NCI-H510A (cell line): Measurements from ENCODE around the gene RNF222.

ENCODE experiments used
- DNase-seq: peaks from one replicate; lab custom pipeline; 2025; lab: John Stamatoyannopoulos, UW

Gene RNF222

GRCh38 chr17:8397636-8398035, at the start of gene RNF222:
TSS of gene RNF222 (minus strand) at chr17:8397827. CDS start at chr17:8393461, 4,366 bp downstream.
- peak; percentile 3 for DNase-seq

DNA sequence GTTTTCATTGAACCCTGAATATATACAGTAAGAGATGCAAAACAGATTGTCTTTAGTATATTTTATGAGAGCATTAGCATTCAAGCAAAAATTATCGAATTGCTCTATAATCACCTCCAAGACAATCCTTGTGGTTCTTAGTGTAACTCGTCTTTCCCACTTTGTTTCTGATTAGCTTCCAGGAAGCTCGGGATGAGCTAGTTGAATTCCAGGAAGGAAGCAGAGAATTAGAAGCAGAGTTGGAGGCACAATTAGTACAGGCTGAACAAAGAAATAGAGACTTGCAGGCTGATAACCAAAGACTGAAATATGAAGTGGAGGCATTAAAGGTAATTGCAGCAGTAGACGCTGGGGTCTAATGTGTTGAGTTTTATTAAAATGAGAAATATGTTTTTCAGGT, 47.9 kb upstream of the RNF222 start:
- DNase-seq: no peak

- DNase-seq: no peak
Observed at GRCh38 chr17:8444494-8444893, 46.9 kb upstream of the RNF222 start.

DNA sequence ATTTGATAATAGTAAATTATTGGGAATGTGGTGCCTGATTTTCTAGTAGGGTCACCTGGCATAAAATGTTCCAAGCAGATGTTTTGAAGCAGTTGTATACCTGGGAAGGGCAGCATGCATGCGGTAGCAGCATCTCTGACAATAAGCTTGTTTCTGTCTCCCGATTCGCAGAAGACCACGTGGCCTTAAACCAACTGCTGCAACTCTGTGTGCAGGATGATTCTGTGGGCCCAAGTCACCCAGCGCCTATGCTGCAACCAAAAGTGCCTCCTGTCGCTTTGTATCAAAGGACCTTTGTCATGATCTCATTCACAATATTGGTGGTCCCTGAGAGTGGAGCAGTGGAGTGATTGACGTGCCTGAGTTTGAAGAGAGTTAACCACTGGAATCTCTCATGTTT, 46.1 kb upstream of the RNF222 start:
- no peak for DNase-seq

DNA sequence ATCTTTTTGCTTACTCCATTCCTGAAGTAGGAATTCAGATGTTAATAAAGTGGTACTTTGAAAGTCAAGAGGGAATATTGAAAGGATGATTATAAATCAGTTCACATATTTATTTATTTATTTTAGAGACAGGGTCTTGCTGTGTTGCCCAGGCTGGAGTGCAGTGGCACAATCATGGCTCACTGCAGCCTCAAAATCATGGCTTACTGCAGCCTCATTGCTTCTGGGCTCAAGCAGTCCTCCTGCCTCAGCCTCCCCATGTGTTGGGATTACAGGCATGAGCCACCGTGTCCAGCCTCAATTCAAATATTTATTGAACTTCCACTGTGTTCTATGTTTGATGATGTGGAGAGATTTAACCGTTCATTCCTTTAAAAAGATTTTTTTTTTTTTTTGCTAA, 44.7 kb upstream of the RNF222 start:
- DNase-seq: no peak

DNA sequence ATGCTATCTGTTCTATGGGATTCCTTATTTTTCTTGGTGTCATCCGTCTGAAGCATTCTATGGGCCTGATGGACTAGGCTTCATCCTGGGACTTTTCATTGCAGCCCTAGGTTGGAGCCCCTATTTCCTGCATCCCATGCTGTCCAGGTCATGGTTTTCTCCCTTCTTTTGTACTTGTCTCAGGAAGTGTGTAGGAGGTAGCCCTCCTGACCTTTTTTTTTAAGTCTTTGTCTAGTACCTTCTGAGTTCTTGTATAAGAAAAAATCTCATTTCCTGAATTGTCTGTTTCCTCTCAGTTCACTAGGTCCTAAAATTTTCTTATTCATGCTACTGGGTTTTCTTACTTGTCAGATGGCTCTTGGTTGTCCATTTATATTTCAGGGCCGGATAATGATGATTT, 44.1 kb upstream of the RNF222 start:
- no peak for DNase-seq

- no peak for DNase-seq
Observed at GRCh38 chr17:8439681-8440080, 42.1 kb upstream of the RNF222 start.

DNA sequence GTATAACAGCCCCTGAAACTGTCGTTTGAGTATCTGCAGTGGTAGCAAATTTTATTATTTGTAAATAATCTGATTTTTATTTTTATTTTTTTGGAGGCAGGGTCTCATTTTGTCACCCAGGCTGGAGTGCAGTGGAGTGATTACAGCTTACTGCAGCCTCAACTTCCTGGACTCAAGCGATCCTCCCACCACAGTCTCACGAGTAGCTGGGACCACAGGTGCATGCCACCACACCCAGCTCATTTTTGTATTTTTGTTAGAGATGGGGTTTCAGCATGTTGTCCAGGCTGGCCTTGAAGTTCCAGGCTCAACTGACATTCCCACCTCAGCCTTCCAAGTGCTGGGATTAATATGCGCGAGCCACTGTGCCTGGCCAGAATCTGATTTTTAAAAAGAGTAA, 40.8 kb upstream of the RNF222 start:
- DNase-seq: no peak

- DNase-seq: no peak
Observed at GRCh38 chr17:8436844-8437171, 39.2 kb upstream of the RNF222 start.

DNA sequence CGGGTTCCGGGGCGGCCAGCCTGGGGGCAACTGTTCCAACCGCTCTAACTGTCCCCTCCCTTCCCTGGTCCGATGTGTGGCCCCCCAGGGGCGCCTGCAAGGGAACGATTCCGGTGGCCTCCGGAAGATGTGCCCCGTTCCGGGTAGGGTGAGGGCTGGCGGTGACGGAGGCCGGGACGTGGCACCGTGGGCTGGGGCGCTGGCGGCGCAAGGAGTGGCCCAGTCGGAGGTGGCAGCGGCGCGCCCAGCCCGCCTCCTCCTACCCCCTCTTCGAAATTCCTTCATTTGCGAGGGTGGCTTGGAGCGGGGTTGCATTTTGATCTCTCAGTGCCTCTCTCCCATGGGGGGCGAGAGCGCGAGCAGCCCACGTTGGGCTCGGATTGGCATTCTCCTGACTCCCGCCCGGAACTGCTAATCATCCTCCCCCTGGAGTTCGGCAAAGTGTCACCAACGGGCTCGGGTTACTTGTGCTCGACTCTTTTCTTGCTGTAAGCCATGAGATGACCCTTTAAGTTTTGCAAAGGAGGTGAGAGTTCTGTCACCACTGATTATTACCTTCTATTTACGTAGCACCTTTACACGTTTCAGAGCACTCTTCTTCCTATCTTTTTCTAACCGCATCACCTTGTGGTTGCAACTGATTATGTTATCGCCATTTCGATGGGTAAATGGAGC, 38.7 kb upstream of the RNF222 start:
- peak; percentile 22 for DNase-seq

DNA sequence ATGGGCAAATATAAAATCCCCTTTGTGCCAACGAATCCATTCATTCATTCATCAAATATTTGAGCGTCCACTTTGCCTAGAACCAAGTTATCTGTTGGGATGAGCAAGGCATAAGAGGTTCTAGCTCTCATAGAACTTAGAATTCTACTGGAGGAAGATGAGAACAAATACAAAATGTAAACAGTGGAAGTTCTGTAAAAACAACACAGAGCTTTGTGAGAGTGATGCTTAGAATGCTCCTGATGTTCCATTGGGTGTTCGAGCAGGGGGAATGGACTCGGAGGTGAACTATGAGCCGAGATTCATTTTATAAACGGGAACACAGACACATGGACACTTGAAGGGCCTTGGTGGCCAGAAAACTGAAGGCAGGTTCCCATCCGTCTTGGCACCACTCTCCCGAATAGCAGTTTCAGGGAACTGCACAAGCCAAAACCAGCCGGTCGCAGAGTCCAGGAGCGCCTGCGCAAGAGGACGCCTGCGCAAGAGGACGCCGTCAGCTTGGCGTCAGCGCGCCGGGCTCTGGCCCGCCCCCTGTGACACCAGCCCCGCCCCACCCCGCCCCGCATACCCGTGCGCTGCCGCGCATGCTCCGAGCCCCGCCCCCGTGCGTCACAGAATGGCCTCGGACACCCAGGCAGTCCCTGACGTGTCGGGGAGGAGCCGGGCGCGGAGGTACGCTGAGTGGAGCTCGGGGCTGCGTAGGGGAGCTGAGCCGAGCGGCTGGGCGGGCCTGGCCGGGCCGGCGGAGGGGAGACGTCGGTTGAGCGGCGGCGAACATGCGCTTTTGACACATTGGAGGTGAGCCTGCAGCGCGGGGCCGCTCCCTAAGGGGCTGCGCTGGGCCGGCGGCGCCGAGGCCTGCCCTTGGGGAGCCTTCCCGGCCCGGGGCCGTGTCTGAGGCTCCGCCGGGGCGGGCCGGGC, 37.9 kb upstream of the RNF222 start, which contains the start of gene NDEL1:
Gene NDEL1, plus strand, starts transcription at position 640 of the 924 bp plus-strand sequence. CDS start 8,388 bp downstream, outside the sequence.
- peak; percentile 94 for DNase-seq

DNA sequence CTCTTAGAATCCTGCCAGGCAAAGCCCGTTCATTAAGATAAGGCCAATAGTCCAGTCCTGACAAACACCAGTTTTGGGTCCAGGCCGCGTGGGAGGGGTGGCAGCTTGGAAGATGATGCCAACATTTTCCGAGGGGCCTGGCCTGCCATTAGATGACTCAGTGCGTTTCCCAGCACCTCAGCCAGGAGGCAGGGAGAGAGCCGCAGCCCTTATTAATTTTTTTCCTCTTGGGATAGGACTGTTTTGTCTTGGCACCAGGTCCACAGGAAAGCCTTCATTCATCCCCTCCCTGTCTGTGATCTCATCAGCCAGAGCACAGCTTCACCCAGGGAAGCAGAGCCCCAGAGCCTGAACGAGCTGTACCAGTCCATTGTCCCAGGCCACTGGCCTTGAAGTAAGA, 33.3 kb upstream of the RNF222 start:
- no peak for DNase-seq

DNA sequence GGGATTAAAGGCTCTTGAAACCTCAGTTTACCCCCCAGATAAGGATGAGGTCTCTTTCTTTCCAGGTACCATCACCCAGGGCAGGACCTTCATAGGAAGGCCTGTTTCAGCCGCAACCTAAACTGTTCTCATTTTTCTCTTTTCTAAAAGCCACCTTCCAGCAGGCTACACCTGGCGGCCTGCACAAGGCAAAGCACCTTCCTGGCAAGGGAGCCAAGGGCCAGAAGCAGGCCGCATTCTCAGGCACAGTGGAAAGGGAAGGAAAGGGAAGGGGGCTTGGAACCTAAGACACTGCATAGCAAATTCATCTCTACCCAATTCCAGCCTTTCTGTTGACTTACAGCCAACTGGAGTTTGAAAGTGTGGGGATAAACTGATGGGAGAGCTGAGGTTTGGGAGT, 29.2 kb upstream of the RNF222 start:
- no peak for DNase-seq

DNA sequence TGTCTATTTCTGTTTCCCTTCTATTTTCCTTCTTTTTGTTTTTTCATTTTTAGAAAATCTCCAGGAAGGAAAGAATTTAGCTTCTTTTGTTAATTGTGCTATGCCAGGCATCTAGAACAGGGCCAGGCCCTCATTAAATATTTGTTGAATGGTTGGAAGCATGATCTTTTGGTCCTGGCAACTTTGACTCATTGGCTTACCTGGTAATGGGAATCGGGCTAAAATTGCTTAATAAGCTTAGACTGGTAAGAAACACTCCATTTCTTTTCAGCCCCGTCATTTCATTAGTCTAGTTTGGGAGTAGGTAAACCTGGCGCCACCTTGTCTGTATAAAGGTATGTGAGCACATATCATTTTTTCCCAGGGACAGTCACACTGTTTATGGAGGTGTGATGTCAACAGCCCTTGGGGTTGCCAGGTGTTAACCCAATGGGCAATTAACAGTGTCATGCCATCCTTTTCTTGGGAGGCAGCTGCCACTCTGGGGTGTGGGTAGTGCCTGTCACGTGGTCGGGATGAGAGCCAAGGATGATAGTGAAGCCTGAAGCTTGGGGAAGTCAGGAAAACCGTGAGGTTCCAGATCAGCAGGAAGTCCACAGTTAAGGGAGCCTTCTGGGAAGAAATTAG, 28.6 kb upstream of the RNF222 start:
- DNase-seq: no peak

- DNase-seq: no peak
Observed at GRCh38 chr17:8421571-8421970, 23.9 kb upstream of the RNF222 start.

- no peak for DNase-seq
Observed at GRCh38 chr17:8420041-8420934, 22.7 kb upstream of the RNF222 start.

DNA sequence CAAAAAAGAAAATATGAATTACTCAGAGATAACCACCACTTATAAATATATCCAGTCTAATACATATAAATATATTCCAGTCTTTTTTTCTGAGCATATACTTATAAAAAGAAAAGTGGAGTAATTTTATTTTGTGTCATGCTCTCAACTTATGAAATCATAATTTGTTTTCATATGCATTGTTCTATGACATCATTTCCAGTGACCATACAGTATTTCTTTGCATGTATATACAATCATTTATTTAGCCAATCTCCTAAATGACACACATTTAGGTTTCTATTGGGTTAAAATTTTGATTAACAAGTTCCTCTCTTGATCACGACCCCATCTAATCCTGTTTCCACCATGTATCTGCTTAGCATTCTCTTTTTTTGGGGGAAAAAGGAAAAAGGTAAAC, 21.7 kb upstream of the RNF222 start:
- no peak for DNase-seq

GRCh38 chr17:8418471-8418870, 20.8 kb upstream of the RNF222 start:
- no peak for DNase-seq

DNA sequence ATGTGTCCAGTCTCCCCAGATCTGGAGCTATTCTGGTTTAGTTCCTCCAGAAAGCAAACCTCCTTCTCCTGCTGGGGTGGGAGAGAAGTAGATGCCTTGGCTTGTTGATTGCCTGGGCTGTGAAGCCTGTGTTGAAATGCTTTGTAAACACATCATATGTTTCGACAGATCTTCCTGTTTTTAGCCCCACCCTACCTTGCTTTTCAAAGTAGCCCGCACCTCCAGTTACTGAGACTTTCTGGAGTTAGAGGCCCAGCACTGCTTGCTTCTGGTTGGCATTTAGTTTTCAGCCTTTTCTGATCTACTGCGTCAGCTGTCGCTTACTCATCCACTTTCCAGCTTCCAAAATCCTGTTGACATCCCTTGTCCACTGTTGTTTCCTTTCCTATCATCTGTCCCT, 20.2 kb upstream of the RNF222 start:
- DNase-seq: no peak

- no peak for DNase-seq
Observed at GRCh38 chr17:8413938-8414337, 16.3 kb upstream of the RNF222 start.

- no peak for DNase-seq
Observed at GRCh38 chr17:8413328-8413727, 15.7 kb upstream of the RNF222 start.

GRCh38 chr17:8412089-8412488, 14.5 kb upstream of the RNF222 start:
- DNase-seq: no peak
